ENCODE results near the gene PPP1R26. TPM values are rescaled to one million over a fixed set of nuclear protein-coding genes. Genes with fewer than 3 reads are reported as not detected.

Gene PPP1R26
- total and polyA plus RNA-seq, 2 of the 13 experiments (the other 11 are each of a cell fraction or from before 2014, with no cell fraction given): 8.6 to 11.6 TPM

- POLR2A ChIA-PET: no interaction called here
- no peak overlapping the region for H3K4me2 ChIP-seq (ENCODE audit: low read depth, low read length)
- H3K27ac ChIP-seq (ENCODE audit: extremely low read length, insufficient read depth, low read length): no peak overlapping the region
- CTCF ChIA-PET (ENCODE audit: low intra/inter-chr PET ratio, low total read pairs): no interaction called here
- intact Hi-C loops (cut with micrococcal nuclease; ENCODE audit: unreplicated experiment): no loop called here
- H2AFZ ChIP-seq (ENCODE audit: low read length): no peak overlapping the region
- in situ Hi-C loops (cut with HindIII; ENCODE audit: extremely low pct_ligation_motif_present, low pct_unique_long_range_greater_than_20kb): no loop called here
- TF ChIP-seq GTF2F1 (IDR thresholded peaks at IDR 0.05; ENCODE audit: low read length) (no peak), THAP9 (CRISPR knock-in tag; IDR thresholded peaks at IDR 0.05; ENCODE audit: borderline replicate concordance) (no peak), SP140L (CRISPR knock-in tag; IDR thresholded peaks at IDR 0.05; ENCODE audit: borderline replicate concordance) (no peak), TEAD3 (CRISPR knock-in tag; optimal IDR thresholded peaks at IDR 0.05; ENCODE audit: borderline replicate concordance) (no peak), TCF7L2 (IDR thresholded peaks at IDR 0.05; ENCODE audit: low read depth, low read length) (no peak), ZNF768 (CRISPR knock-in tag; IDR thresholded peaks at IDR 0.05) (no peak), HHEX (CRISPR knock-in tag; IDR thresholded peaks at IDR 0.05) (no peak), CSRNP1 (CRISPR knock-in tag; IDR thresholded peaks at IDR 0.05) (no peak), ELF3 (CRISPR knock-in tag; IDR thresholded peaks at IDR 0.05) (no peak)
- no peaks in the 10 kb centered on the region for H3K9me3 ChIP-seq (ENCODE audit: low read length)
- ATAC-seq: no peak; the same call in 1 of the 3 replicates
- no peaks in the 10 kb centered on the region for H4K20me1 ChIP-seq (ENCODE audit: insufficient read depth, low read length)
- no peak for DNase-seq (ENCODE audit: low spot score)
- H3K4me1 ChIP-seq (ENCODE audit: insufficient read depth, low read length): no peaks in the 10 kb centered on the region
- H3K36me3 ChIP-seq (replicated peaks in 1 of 2; ENCODE audit: control insufficient read depth in 1 of 2, insufficient read depth in 2 of 2, low read length in 2 of 2): no peaks in the 10 kb centered on the region
- H3K4me3 ChIP-seq (replicated peaks in 1 of 3; ENCODE audit: insufficient read depth in 1 of 3, low read depth in 2 of 3, low read length in 3 of 3): no peak overlapping the region
- no peaks in the 10 kb centered on the region for H3K79me2 ChIP-seq (ENCODE audit: insufficient read depth, low read length)
- no TSS peak for BruUV-seq (replicated peaks)
- peaks cover 3 to 47% of the 10 kb centered on the region in 2 experiments; a peak in 4 of 5 replicates for H3K27me3 ChIP-seq (ENCODE audit: control insufficient read depth in 1 of 2, insufficient read depth in 2 of 2, low read length in 2 of 2)
- WGBS (ENCODE audit: low lambda C conversion rate): 49% methylated on average over 20 of the region's 31 CpGs
- no peak overlapping the region for H3K9ac ChIP-seq (ENCODE audit: insufficient read depth, low read depth, low read length)
- no peak for FAIRE-seq
These were observed 35.7 kb downstream of the PPP1R26 start for GRCh38 chr9:135515083-135515951.

Measured in HepG2 (cell line).